Raji (cell line): ENCODE results near the gene LDLRAP1.

ENCODE experiments used
- POLR2A ChIP-seq: IDR thresholded peaks from 2 replicates; pipeline ENCODE4 v1.6.1; 2011; ENCODE audit warnings: low read depth, low read length, control low read depth; ENCODE audit not compliant: insufficient read depth

The LDLRAP1 gene

DNA sequence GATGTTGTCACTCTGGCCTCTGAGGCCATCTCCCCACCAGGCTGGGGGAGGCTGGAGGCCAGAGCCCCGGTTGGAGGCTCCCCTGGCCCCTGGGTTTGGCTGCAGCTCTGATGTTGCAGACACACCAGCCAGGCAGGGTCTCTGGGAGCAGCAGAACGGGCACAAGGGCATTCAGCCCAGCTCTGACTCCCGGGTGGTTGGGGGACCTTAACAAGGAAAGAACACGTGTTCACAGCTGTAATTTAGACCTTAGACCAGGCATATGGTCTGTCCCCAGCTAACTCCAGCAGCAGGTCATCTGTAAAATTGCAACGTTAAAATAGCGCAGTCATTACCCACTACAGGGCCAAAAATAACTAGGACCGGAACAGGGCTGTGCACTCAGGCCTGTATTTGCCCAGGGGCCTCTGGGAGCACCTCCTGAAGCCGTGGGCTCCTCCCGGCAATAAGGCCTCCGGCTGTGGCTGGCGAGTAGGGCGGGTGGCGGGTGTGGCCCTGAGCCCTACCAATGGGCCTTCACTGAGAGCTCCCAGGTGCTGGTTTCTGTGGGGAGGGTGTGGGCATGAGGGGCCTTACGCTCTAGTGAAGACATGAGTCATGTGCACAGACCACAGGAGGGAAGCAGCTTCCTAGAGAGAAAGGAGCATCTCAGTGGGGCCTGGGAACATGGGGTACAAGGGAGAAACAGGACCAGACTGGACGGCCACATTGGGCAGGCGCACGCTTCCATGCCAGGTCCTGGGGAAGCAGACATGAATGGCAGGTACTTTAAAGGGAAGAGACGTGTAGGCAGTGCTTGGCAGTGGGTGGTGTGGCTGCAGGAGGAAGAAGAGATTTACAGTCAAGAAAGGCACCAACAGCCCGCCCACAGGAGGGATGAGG is 6.1 kb downstream of the LDLRAP1 start:
- no peak for TF ChIP-seq POLR2A

DNA sequence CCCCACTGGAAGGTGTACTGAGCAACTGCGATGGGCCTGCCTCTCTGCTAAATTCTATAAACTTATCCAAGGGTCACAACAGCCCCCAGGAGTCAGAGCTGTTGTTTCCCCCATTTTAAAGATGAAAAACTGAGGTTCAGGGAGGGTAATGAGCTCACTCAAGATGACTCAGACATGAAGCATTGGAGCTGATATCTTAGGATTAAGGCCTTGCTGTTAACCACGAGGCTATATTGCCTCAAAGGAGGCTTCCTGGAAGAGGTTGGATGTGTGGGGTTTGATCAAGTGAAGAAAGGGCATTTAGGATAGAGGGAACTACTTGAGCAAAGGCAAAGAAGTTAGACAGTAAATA is 6.7 kb downstream of the LDLRAP1 start:
- no peak for TF ChIP-seq POLR2A

DNA sequence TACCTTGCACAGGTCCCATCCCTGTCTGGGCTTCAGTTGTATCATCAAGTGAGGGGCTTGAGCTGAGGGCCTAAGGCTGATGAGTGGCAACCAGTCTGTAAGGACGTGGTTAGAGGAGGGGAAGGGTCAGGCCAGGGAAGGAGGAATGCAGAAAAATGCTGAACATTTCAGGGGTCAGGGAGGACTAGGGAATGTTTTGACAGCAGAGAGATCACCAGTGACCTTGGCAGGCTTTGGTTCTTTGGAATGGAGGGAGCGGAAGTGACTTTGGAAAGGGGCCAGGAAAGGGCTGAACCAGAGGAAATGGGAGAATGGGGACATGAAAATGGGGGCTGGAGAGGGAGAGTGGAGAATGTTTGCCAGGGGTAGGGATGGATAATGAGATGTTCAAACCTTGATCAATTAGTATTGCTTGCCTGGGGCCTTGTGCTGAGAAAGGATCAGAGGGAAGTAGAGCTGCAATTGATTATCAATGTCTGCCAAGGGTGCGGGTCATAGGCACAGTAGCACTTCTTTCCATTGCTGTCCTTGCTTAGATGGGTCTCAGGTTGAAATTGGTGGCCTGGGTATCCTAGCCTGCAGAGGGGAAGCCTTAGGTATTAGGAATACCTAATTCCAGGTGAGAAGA is 7.4 kb downstream of the LDLRAP1 start:
- no peak for TF ChIP-seq POLR2A

DNA sequence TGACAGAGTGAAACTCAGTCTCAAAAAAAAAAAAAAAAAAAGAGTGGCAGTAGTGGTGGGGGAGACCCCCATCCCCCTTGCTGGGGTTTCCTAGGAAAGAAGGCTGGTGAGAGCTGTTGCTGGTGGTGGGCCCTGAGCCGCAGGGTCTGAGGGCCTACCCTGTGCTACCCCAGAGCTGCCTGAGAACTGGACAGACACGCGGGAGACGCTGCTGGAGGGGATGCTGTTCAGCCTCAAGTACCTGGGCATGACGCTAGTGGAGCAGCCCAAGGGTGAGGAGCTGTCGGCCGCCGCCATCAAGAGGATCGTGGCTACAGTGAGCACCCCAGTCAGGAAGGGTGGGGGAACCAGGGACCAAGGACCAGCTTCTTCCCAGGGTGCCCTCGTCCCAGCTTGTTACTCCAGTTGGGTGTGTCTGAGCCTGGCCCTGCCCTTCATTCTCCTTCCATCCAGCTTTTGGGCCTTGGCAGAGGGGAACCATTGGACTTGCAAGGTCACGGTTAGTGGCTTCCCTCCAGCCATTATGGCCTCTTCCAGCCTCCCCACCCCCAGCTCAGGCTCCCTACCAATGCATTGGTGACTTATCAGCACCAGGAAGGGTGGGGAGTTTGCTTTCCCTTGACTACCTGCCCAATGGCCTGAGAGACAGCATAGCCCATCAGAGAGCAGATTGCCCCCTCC is 10.5 kb downstream of the LDLRAP1 start:
- no peak for TF ChIP-seq POLR2A

DNA sequence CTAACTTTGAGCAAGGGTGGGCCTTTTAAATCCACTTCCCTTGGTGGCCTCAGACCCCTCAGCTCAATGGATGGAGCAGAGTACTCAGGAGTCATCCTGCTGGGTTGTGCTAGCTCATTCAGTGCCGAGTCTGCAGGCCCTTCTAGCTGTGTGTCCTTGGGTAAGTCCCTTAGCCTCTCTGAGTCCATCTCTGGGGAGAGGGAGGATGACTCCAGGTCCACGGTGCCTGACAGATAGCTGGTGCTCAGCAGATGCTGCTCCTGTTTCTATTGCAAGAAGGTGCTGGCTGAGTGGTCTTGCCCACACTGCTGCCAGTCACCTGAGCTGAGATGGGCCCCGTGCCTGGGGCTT is 11.0 kb downstream of the LDLRAP1 start:
- no peak for TF ChIP-seq POLR2A

DNA sequence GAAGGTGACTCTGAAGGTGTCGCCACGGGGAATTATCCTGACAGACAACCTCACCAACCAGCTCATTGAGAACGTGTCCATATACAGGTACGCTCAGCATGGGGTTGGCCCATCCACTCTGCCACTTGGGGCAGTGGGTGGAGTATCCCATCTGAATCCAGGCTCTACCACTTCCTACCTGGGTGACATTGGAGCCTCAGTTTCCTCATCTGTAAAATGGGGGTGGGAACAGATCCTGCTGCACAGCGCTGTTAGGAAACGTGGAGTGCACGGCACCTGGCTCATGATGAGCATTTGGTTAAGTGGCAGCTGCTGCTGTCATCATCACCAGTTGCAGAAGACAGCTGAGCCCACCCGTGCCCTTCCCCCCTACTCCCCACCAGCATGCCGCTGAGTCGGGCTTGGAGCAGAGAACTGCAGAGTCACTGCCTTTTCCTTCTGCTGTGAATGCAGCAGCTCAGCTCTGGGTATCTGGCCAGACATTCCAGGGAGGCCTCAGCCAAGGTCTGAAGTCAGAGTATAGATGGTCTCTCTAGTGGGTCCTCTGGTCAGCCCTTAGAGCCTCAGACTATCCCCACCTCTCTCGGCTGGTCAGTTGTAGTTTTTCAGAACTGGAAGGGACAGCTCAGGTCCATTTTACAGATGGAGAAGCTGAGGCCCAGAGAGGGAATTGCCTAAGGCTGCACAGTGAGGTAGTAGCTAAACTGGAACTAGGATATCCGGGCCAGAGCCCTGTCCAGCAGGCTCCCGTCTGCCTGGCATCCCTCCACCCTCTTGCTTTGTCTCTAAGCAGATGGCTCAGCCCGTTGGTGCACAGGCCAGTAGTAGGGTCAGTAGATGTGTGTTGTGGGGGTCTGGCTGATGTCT is 11.7 kb downstream of the LDLRAP1 start:
- no peak for TF ChIP-seq POLR2A

DNA sequence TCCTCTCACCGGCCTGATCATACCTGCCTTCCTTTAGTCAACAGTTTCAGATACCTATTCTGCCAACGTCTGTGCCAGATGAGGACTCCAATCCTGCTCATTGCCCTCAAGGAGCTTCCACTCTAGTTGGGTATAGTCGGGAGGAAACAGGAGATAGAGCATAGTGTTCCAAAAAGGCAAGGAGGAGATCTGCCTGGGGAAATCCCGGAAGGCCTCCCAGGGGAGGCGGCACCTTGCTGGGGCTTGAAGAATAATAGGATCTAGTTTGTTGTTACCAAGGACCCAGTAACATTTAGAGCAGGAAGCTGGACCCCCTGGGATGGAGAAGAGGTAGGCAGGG is 12.3 kb downstream of the LDLRAP1 start:
- no peak for TF ChIP-seq POLR2A

DNA sequence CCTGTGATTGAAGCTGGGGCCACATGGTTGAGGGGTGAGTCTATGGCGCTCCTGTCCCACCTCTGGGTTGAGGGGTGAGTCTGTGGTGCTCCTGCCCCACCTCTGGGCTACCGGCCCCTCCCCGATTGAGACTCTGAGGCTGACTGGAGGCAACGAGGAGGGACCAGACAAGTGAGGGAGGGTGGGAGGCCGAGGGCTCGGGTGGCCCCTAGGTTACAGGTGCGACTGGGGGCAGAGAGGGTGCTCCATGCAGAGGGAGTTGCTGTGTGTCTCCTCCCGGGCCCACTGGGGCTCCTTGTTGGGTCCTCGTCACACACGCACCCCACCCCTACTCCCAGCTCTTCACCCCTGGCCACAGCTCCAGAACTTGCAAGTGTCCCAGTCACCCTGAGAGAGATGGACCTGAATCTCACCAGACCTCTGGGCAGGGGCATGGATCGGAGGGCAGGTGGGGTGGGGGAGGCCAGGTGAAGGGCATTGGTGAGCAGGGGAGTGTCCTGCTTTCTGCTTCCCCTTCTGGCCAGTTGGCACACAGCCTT is 12.8 kb downstream of the LDLRAP1 start:
- no peak for TF ChIP-seq POLR2A

DNA sequence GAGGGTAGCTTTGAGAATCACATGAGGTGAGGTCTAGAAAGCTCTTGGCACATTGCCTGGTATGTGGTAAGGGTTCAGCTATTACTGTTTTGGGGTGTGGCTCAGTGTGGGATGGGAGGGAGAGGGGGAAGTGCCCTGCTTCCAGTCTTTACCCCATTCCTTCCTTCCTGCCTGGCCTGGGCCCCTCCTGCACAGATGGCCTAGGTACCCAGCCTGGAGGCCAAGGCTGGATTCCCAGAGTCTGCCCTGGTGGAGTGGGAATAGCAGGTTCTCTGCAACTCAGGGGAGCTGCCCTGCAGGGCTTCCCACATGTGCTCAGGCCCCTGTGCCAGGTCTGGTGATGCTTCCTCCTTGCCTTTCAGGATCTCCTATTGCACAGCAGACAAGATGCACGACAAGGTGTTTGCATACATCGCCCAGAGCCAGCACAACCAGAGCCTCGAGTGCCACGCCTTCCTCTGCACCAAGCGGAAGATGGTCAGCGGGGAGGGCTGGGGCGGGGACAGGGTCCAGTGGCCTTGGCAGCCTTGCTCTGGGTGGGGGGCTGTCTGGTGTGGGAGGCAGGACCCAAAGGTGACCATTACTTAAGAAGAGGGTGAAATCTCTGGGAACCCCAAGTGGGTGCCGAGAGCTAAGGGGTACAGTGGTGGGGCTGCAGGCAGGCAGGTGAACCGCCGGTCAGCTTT is 13.5 kb downstream of the LDLRAP1 start:
- TF ChIP-seq POLR2A, result no peak

DNA sequence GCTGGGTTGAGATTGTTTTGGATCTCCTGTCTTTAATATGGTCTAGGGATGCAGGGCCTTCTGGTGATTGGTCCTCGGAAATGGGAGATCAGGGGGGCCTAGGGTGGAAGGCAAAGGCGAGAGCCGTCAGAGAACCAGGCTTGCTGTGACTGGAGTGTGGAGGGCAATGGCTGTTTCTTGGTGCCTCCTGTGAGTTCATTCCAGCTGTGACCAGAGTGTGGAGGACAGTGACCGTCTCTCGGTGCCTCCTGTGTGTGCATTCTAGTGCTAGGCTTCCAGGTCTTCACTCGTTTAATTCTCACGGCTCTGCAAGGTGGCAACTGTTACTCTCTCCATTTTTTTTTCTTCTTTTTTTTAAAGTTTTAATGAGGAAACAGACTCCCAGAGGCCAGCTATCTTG is 14.1 kb downstream of the LDLRAP1 start:
- TF ChIP-seq POLR2A, result no peak

DNA sequence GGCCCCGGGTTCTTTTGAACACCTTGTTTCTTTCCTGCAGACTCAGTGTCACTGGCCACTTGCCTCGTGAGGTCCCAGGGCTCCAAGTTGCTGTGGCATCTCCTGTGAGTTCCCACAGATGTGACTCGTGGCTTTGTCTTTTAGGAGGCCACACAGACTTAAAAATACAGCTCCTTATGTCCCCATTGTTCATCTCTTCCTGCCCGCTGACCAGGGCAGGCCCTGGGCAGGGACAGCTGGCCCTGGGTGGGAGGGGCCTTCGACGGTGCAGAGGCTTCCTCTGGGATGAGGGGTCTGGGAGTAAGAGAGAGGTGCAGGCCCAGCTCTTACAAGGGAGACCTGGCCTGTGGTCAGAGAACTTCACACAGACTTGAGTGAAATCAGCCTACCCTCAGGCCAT is 15.6 kb downstream of the LDLRAP1 start:
- no peak for TF ChIP-seq POLR2A

DNA sequence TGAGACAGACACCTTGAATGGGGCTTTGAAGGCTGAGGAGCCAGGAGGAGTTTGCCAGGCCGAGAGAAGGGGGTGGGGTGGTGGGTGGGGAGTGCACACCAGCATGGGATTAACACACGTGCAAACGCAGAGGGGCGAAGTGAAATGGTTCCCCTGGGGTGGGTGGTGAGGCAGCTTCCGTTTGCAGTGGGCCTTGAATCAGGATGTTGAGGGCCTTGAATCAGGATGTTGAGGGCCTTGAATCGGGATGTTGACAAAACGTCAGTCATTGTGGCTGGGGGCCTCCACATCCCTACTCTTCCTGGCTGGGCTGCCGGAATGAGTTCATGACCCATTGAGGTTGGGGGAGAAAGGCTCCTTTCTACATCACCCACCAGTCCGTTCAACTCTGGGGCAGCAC is 16.6 kb downstream of the LDLRAP1 start:
- no peak for TF ChIP-seq POLR2A

DNA sequence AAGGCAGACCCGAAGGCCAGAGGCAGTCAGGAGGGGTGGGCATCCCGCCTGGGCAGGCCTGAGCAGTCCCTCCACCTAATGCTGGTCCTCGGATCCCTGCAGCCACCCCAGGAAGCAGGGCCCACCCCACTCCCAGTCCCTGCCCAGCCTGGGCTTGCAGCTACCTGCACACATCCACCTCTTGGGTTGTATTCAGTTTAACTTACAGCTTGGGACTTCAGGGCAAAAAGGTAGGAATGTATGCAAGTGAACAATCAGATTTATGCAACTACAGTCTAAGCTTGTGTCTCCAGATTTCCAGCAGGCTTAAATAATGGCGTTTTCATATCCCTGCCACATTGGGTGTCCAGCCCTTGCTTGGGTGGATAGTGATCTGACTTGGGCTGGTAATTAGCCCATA is 17.4 kb downstream of the LDLRAP1 start:
- TF ChIP-seq POLR2A, result no peak

DNA sequence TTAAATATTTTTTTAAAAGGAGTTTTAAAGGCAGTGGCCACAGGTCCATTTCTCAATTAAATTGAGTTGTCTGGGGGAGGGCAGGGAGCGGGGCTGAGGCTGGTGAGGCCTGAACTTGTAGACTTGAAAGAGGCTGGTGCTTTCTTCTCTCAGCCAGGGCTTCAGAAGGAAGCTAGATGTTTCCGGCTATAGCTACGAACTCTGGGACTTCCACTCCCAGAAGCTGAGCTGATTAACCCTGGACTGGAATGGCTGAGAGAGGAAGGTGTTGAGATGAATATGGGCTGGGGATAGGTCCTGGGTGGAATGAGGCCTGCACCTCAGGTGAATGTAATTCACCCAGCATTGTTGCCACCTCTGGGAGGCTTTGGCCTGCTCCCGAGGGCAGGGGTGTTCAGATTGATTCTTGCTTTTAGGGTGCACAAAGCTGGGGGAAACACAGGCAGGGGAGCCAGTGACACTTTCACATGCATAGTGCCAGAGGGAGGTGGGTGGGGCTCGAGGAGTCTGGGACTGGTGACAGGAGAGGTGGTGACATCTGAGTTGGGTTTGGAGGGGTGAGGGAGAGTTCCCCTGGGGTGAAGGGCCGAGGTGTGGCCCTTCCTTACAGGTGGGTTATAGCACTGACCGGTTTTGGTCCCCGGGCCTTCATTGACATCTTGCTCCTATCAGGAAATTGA is 18.2 kb downstream of the LDLRAP1 start:
- TF ChIP-seq POLR2A, result no peak

DNA sequence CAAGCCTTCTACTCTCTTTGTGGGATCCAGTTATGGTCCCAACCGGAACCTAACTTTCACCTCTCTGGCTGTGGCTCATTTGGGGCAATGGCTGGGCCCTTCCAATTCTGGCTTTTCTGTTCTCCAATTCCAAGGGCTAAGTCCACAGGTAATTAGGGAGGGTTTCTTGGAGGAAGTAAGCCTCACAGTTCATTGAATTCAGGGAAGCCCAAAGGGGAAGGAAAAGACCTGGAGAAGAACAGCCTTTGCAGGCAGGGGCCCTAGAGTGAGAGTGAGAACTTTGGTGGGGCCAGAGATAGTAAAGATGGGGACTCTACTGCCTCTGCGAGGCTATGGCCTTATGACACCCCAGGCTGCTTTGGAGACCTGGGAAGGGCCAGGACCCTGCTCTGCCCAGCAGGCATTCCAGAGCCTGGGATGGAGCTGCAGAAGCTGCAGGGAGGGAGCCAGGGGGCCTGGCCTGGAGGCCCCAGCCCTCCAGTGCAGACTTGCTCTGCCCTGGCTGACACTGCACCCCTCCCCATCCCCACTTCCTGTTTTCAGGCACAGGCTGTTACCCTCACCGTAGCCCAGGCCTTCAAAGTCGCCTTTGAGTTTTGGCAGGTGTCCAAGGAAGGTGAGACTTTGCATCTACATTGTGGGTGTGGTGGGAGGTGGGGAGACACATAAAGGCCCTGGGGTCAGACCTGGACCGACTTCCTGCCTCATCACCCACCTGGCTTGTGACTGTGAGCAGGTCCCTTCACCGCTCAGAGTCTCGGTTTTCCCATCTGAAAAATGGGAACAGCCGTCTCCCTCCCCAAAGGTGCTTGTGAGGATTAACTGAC is 18.9 kb downstream of the LDLRAP1 start:
- peak; percentile 42; the same call in 1 of the 2 replicates for TF ChIP-seq POLR2A
